Measurements from ENCODE around the gene ABCC9. TPM values are rescaled to one million over a fixed set of nuclear protein-coding genes. Genes with fewer than 3 reads are reported as not detected.

The ABCC9 gene
- total RNA-seq, 3 donors from 2014 or later (not counting 1 experiment from before 2014, with no cell fraction given) = 0.02 to 0.05 TPM; not detected in 1

DNA sequence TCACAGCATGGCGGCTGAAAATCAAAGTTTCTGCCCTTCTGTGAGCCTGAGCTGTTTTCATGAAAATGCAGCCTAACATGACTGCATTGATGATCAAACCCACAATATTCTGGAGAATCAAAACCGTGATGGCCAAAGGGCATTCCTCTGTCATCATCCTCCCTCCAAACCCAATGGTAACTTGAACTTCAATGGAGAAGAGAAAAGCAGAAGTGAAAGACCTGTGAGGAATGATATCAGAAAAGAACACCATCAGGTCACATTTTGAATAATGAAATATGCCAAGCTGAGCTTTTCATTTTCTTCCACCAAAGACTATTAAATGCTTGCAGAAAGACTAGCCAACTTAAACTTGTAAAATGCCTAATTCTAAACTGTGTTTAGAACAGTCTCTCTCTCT, 174.8 kb downstream of the ABCC9 start:
- H3K4me1 ChIP-seq (ENCODE audit: control insufficient read depth, insufficient read depth, low read length) = no peaks in the 10 kb centered on the region
- DNase-seq (no peak), ATAC-seq (no peak)
- Mint-ChIP-seq H3K27ac (no peak overlapping the region), H3K9me3 (peaks cover 0 to 3% of the 10 kb centered on the region in 2 donors), H3K36me3 (no peaks in the 10 kb centered on the region), H3K4me1 (no peaks in the 10 kb centered on the region), H3K27me3 (ENCODE audit: low read depth in 2 of 2) (peaks cover 3 to 9% of the 10 kb centered on the region in 2 donors), H3K4me3 (no peak overlapping the region)
- 100% methylated on average over 2 of the region's 2 CpGs for WGBS (ENCODE audit: insufficient coverage)
- H3K9me3 ChIP-seq (ENCODE audit: control insufficient read depth, insufficient read depth, low read length) = no peaks in the 10 kb centered on the region
- intact Hi-C loops (cut with micrococcal nuclease) = no loop called here
- no peak for TF ChIP-seq CTCF (IDR thresholded peaks at IDR 0.05)
- H3K27me3 ChIP-seq (ENCODE audit: control insufficient read depth, insufficient read depth, low read length) = peaks cover 4% of the 10 kb centered on the region
- no peaks in the 10 kb centered on the region for H3K36me3 ChIP-seq (ENCODE audit: control insufficient read depth, insufficient read depth, low read length)
- H3K4me3 ChIP-seq (ENCODE audit: low read length) = no peak overlapping the region
- no peak overlapping the region for H3K27ac ChIP-seq (ENCODE audit: low read length)

DNA sequence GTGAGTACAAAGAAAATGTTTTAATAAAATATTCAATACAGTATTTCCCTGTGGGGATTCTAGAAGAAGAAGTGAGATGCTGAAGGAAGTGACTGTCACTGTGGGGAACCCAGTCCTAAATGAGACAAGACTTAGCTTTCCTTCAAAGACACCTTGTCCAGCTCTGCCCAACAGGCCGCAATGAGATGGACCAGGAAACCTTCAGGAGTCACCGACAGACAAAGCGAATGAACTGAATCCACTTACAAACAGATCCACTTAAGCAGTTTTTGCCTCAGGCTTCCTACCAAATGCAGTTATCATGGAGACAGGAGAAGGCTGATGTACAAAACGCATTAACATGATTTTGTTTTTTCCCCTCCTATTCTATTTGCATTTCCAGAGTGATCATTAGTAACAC, 176.3 kb downstream of the ABCC9 start:
- WGBS (ENCODE audit: insufficient coverage) = 89% methylated on average over 4 of the region's 4 CpGs

DNA sequence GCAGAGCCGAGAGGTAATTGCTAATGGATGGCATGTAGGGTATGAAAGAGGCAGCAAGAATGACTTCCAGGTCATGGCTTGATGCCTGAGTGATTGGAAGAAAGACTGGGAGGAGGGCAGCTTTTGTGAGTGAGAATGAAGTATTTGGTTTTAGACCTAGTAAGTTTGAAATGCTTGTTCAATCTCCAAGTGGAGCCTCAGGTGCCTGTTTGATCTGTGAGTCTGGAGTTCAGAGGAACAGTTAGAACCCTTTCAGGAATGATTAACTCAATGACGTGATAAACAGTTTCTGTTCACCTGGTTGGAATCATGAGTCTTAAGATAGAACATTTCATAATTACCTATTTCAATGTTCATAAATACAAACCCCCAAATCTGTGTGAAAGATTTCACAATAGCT, 177.2 kb downstream of the ABCC9 start:
- Mint-ChIP-seq H3K9me3 (peaks cover 2% of the 10 kb centered on the region in 2 donors), H3K27me3 (ENCODE audit: low read depth in 2 of 2) (no peaks in the 10 kb centered on the region), H3K4me3 (no peak overlapping the region), H3K27ac (no peak overlapping the region), H3K36me3 (no peaks in the 10 kb centered on the region), H3K4me1 (no peaks in the 10 kb centered on the region)
- WGBS (ENCODE audit: insufficient coverage) = 84% methylated on average over 2 of the region's 2 CpGs
- no peaks in the 10 kb centered on the region for H3K27me3 ChIP-seq (ENCODE audit: control insufficient read depth, insufficient read depth, low read length)
- no peak for TF ChIP-seq CTCF (IDR thresholded peaks at IDR 0.05)
- DNase-seq = no peak
- no peaks in the 10 kb centered on the region for H3K9me3 ChIP-seq (ENCODE audit: control insufficient read depth, insufficient read depth, low read length)
- ATAC-seq = no peak
- H3K4me3 ChIP-seq (ENCODE audit: low read length) = no peak overlapping the region
- H3K27ac ChIP-seq (ENCODE audit: low read length) = no peak overlapping the region
- intact Hi-C loops (cut with micrococcal nuclease) = no loop called here
- no peaks in the 10 kb centered on the region for H3K4me1 ChIP-seq (ENCODE audit: control insufficient read depth, insufficient read depth, low read length)
- no peaks in the 10 kb centered on the region for H3K36me3 ChIP-seq (ENCODE audit: control insufficient read depth, insufficient read depth, low read length)

More for the DNA sequence above, 176.3 kb downstream of the ABCC9 start:
- no peak for DNase-seq
- Mint-ChIP-seq H3K4me3 (no peak overlapping the region), H3K9me3 (peaks cover 0 to 3% of the 10 kb centered on the region in 2 donors), H3K27ac (no peak overlapping the region), H3K27me3 (ENCODE audit: low read depth in 2 of 2) (no peaks in the 10 kb centered on the region), H3K36me3 (no peaks in the 10 kb centered on the region), H3K4me1 (no peaks in the 10 kb centered on the region)
- H3K9me3 ChIP-seq (ENCODE audit: control insufficient read depth, insufficient read depth, low read length) = no peaks in the 10 kb centered on the region
- no peak for TF ChIP-seq CTCF (IDR thresholded peaks at IDR 0.05)
- H3K36me3 ChIP-seq (ENCODE audit: control insufficient read depth, insufficient read depth, low read length) = no peaks in the 10 kb centered on the region
- no peaks in the 10 kb centered on the region for H3K4me1 ChIP-seq (ENCODE audit: control insufficient read depth, insufficient read depth, low read length)
- no peak overlapping the region for H3K27ac ChIP-seq (ENCODE audit: low read length)
- H3K4me3 ChIP-seq (ENCODE audit: low read length) = no peak overlapping the region
- no peak for ATAC-seq
- no peaks in the 10 kb centered on the region for H3K27me3 ChIP-seq (ENCODE audit: control insufficient read depth, insufficient read depth, low read length)
- intact Hi-C loops (cut with micrococcal nuclease) = no loop called here

GRCh38 chr12:21763531-21763930, 177.7 kb downstream of the ABCC9 start:
- H3K4me3 Mint-ChIP-seq = no peak overlapping the region
- Histone ChIP-seq H3K36me3 (ENCODE audit: control insufficient read depth, insufficient read depth, low read length) (no peaks in the 10 kb centered on the region), H3K4me3 (ENCODE audit: low read length) (no peak overlapping the region), H3K4me1 (ENCODE audit: control insufficient read depth, insufficient read depth, low read length) (no peaks in the 10 kb centered on the region), H3K9me3 (ENCODE audit: control insufficient read depth, insufficient read depth, low read length) (no peaks in the 10 kb centered on the region), H3K27ac (ENCODE audit: low read length) (no peak overlapping the region), H3K27me3 (ENCODE audit: control insufficient read depth, insufficient read depth, low read length) (no peaks in the 10 kb centered on the region)
- WGBS (ENCODE audit: insufficient coverage) = 88% methylated on average over 2 of the region's 2 CpGs
- no peaks in the 10 kb centered on the region for H3K27me3 Mint-ChIP-seq (ENCODE audit: low read depth in 2 of 2)
- ATAC-seq = no peak
- no peaks in the 10 kb centered on the region for H3K4me1 Mint-ChIP-seq
- intact Hi-C loops (cut with micrococcal nuclease) = no loop called here
- no peaks in the 10 kb centered on the region for H3K36me3 Mint-ChIP-seq
- DNase-seq = no peak
- H3K27ac Mint-ChIP-seq = no peak overlapping the region
- H3K9me3 Mint-ChIP-seq = peaks cover 2% of the 10 kb centered on the region in 2 donors
- no peak for TF ChIP-seq CTCF (IDR thresholded peaks at IDR 0.05)

Data from natural killer cell (primary cell).